PC-9 (cell line): Measurements from ENCODE around the gene PIWIL4. TPM values are rescaled to one million over a fixed set of nuclear protein-coding genes. Genes with fewer than 3 reads are reported as not detected.

Experiments
- Bru-seq: library from RNA; stranded (reverse); fragments of 400-500 nt; gene quantifications from one replicate; lab custom pipeline; 2021; lab: Mats Ljungman, UMichigan
- BruChase-seq, 2 experiments: library from RNA; stranded (reverse); fragments of 400-500 nt; gene quantifications; one replicate each; lab custom pipeline; 2021; lab: Mats Ljungman, UMichigan
- BruUV-seq: library from RNA; stranded (reverse); fragments of 400-500 nt; replicated peaks from 2 replicates; lab custom pipeline; 2021; lab: Mats Ljungman, UMichigan
- CTCF ChIA-PET: fragments of 300-600 bp; sonication (Branson Sonifier 250); formaldehyde crosslinking; loops from one replicate; lab custom pipeline; 2022; ENCODE audit warnings: antibody characterized with exemption; lab: Charles Lee
- POLR2A ChIA-PET: fragments of 300-600 bp; sonication (Branson Sonifier 250); formaldehyde crosslinking; loops from one replicate; lab custom pipeline; 2022; ENCODE audit warnings: antibody characterized with exemption; ENCODE audit not compliant: unreplicated experiment; lab: Charles Lee
- DNase-seq, 2 experiments: peaks; one replicate each; pipeline versions ENCODE4 v3.0.0 to v3.0.0-alpha.2; 2015 to 2022; ENCODE audit warnings: mixed read lengths in 1 of 2
- H2AFZ ChIP-seq: fragments of 200-600 bp; sonication (generic); 2 replicates; pipeline ENCODE4 v1.8.1; 2017; ENCODE audit warnings: antibody characterized with exemption
- H3F3A ChIP-seq: fragments of 200-600 bp; sonication (generic); 2 replicates; pipeline ENCODE4 v1.8.1; 2017; ENCODE audit warnings: antibody characterized with exemption, mild to moderate bottlenecking, low read depth; ENCODE audit not compliant: insufficient read depth
- H3K27ac ChIP-seq: fragments of 200-600 bp; sonication (generic); 2 replicates; pipeline ENCODE4 v1.6.1; 2016; ENCODE audit warnings: mixed run types
- H3K27me3 ChIP-seq: fragments of 200-600 bp; sonication (generic); 2 replicates; pipeline ENCODE4 v1.6.1; 2016; ENCODE audit warnings: low read depth, mixed run types; ENCODE audit not compliant: insufficient read depth
- H3K36me3 ChIP-seq: fragments of 200-600 bp; sonication (generic); 2 replicates; pipeline ENCODE4 v1.6.1; 2016; ENCODE audit warnings: low read depth, mixed run types
- H3K4me1 ChIP-seq: fragments of 200-600 bp; sonication (generic); replicated peaks from 2 replicates; pipeline ENCODE4 v1.6.1; 2016; ENCODE audit warnings: mixed run types; ENCODE audit not compliant: insufficient read depth
- H3K4me2 ChIP-seq: fragments of 200-600 bp; sonication (generic); 2 replicates; pipeline ENCODE4 v1.6.1; 2017; ENCODE audit warnings: mixed run types
- H3K4me3 ChIP-seq: fragments of 200-600 bp; sonication (generic); 2 replicates; pipeline ENCODE4 v1.6.1; 2016; ENCODE audit warnings: mixed run types
- H3K79me2 ChIP-seq: fragments of 200-600 bp; sonication (generic); 2 replicates; pipeline ENCODE4 v1.6.1; 2017; ENCODE audit warnings: low read depth, mixed run types
- H3K9me2 ChIP-seq: fragments of 200-600 bp; sonication (generic); 2 replicates; pipeline ENCODE4 v1.8.1; 2017; ENCODE audit warnings: mild to moderate bottlenecking; ENCODE audit not compliant: insufficient read depth
- H3K9me3 ChIP-seq: fragments of 200-600 bp; sonication (generic); 2 replicates; pipeline ENCODE4 v1.8.1; 2016; ENCODE audit warnings: low read depth; ENCODE audit not compliant: insufficient read depth
- H4K20me1 ChIP-seq: fragments of 200-600 bp; sonication (generic); 2 replicates; pipeline ENCODE4 v1.8.1; 2017; ENCODE audit not compliant: insufficient read depth
- EZH2 ChIP-seq: fragments of 200-600 bp; sonication (generic); IDR thresholded peaks from 2 replicates; pipeline ENCODE4 v1.8.0; 2017; ENCODE audit warnings: antibody characterized with exemption, low read depth
- intact Hi-C: fragments of 100-400 bp; cut with micrococcal nuclease; formaldehyde crosslinking; loops from one replicate; pipeline ENCODE4 v1.10.0; 2022; ENCODE audit not compliant: unreplicated experiment
- long read RNA-seq: library from polyadenylated mRNA; stranded (forward); transcript quantifications from one replicate; pipeline ENCODE4 v2.0.0, GENCODE V29; 2022
- total RNA-seq: library from RNA; stranded (reverse); gene quantifications from 2 replicates; pipeline ENCODE4 v1.2.3, GENCODE V29; 2021
- TF ChIP-seq, protein P1 (sequence below): fragments of 200-600 bp; sonication (generic); conservative IDR thresholded peaks from 2 replicates; pipeline ENCODE4 v1.6.1; 2017; ENCODE audit warnings: mixed run types, antibody characterized with exemption, mild to moderate bottlenecking, moderate library complexity

The PIWIL4 gene
- total RNA-seq (0.26 and 0.33 TPM in 2 replicates), Bru-seq, nascent RNA (percentile 29 among the genes with signal in this experiment), BruChase-seq, experiment 1, labeled RNA remaining after a 2-hour chase (percentile 44 among the genes with signal in this experiment), BruChase-seq, experiment 2, labeled RNA remaining after a 6-hour chase (percentile 30 among the genes with signal in this experiment)
- long read RNA-seq, result 0 reads

DNA sequence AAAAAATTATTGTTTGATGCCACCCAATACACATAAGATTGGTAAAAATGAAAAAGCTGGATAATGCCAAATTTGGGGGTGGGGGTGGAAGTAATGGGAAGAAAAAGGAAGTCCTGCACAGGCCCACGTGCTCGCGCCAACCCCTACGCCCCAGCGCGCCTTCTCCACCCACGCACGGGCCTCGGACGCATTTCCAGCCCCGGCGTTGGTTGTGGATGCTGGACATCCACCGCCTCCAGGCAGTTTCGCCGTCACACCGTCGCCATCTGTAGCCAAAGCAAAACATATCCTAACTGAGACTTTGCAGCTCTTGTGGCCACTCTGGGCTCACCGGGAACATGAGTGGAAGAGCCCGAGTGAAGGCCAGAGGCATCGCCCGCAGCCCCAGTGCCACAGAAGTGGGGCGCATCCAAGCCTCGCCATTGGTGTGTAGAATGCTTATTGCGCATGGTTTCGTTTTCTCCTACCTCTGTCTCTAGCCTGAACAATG, at the start of gene PIWIL4:
TSS of gene PIWIL4 (plus strand) at position 188 of the 490 bp plus-strand sequence. CDS start at position 339, 151 bp downstream.
- H3K4me3 ChIP-seq, result no peak within 1 kb of the TSS
- no peaks in the 10 kb centered on the region for H3F3A ChIP-seq
- intact Hi-C loops, result no loop called here
- H3K27ac ChIP-seq, result no peak within 1 kb of the TSS
- CTCF ChIA-PET, result no interaction called here
- no peaks in the 10 kb centered on the region for H3K36me3 ChIP-seq
- H2AFZ ChIP-seq, result no peak within 1 kb of the TSS
- no peaks in the 10 kb centered on the region for H4K20me1 ChIP-seq
- 0 out of 2 replicates have a peak, but pooled peaks cover 6% of the 10 kb centered on the region for H3K4me1 ChIP-seq
- H3K9me3 ChIP-seq, result no peaks in the 10 kb centered on the region
- no TSS peak for BruUV-seq
- TF ChIP-seq EZH2, result no peak
- TF ChIP-seq, protein P1, sequence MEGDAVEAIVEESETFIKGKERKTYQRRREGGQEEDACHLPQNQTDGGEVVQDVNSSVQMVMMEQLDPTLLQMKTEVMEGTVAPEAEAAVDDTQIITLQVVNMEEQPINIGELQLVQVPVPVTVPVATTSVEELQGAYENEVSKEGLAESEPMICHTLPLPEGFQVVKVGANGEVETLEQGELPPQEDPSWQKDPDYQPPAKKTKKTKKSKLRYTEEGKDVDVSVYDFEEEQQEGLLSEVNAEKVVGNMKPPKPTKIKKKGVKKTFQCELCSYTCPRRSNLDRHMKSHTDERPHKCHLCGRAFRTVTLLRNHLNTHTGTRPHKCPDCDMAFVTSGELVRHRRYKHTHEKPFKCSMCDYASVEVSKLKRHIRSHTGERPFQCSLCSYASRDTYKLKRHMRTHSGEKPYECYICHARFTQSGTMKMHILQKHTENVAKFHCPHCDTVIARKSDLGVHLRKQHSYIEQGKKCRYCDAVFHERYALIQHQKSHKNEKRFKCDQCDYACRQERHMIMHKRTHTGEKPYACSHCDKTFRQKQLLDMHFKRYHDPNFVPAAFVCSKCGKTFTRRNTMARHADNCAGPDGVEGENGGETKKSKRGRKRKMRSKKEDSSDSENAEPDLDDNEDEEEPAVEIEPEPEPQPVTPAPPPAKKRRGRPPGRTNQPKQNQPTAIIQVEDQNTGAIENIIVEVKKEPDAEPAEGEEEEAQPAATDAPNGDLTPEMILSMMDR, result no peak
- H3K9me2 ChIP-seq, result no peaks in the 10 kb centered on the region
- POLR2A ChIA-PET, result no interaction called here
- H3K27me3 ChIP-seq, result no peaks in the 10 kb centered on the region
- DNase-seq, result no peak
- no peak within 1 kb of the TSS for H3K4me2 ChIP-seq
- H3K79me2 ChIP-seq, result no peaks in the 10 kb centered on the region

DNA sequence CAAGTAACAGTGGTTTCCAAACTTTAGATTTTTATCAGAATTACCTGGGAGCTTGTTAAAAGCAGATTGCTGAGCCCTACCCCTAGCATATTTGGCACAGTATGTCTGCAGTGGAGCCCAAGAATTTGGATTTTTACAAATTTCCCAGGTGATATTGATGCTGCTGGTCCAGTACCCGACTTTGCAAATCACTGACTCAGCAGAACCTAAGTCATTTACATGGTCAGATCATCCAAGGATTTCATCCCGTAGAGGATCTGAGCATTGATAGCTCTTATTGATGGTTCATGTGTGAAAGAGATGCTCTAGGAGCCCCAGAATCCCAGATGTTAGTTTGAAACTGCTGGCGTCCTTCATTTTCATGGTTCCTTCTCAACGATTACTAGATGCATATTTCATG, 48.9 kb upstream of the PIWIL4 start:
- DNase-seq, result no peak
- no peak overlapping the region for H2AFZ ChIP-seq
- H3K4me2 ChIP-seq, result no peak overlapping the region
- CTCF ChIA-PET, result interaction anchor here (0.6 kb wide), 1 partner anchor 623 kb away, joined by 3 read pairs; no protein-coding TSS in a partner anchor
- H3K27ac ChIP-seq, result no peak overlapping the region
- TF ChIP-seq EZH2, result no peak
- TF ChIP-seq, protein P1, result no peak
- no peaks in the 10 kb centered on the region for H3K9me2 ChIP-seq
- peaks cover 3% of the 10 kb centered on the region for H3K4me1 ChIP-seq
- no peak overlapping the region for H3K4me3 ChIP-seq
- POLR2A ChIA-PET, result no interaction called here
- intact Hi-C loops, result loop anchor here (2.0 to 10.0 kb wide), 2 partner anchors 85 to 367 kb away; no protein-coding TSS in a partner anchor
- no peaks in the 10 kb centered on the region for H3K36me3 ChIP-seq
- no TSS peak for BruUV-seq
- no peaks in the 10 kb centered on the region for H3K79me2 ChIP-seq
- no peaks in the 10 kb centered on the region for H3K9me3 ChIP-seq
- no peaks in the 10 kb centered on the region; the same call in 1 of the 2 replicates for H3F3A ChIP-seq
- no peaks in the 10 kb centered on the region for H3K27me3 ChIP-seq
- H4K20me1 ChIP-seq, result no peaks in the 10 kb centered on the region

DNA sequence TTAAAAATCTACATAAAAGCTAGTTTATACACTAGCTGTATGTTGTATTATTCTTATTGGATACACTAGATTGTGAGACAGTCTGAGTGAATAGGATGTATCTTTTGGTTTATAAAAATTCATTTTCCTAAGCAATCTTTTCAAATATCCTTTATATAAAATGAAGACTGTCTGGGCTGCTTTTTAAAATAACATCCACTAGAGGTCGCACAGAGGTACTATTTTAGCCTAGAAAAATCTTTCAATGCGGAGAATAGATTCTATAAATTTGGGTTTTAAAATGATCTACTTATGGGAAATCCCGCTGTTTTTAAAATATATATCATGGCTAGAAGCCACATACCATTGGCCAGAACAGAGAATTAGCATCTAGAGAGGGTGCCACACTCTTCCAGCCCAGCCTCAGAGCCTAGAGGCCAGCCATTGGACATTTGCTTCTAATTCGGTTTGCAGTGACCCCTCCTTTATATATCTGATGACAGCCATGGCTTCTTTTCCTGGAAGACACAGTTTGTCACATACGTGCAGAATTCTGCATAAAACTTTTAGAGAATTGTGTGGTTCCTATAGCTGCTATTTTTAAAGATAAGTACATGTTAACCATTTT, 47.6 kb upstream of the PIWIL4 start:
- no peaks in the 10 kb centered on the region for H3K4me1 ChIP-seq
- H3K9me3 ChIP-seq, result no peaks in the 10 kb centered on the region
- no peaks in the 10 kb centered on the region for H3K79me2 ChIP-seq
- H3K27me3 ChIP-seq, result no peaks in the 10 kb centered on the region
- intact Hi-C loops, result loop anchor here (2.0 to 10.0 kb wide), 3 partner anchors 83 to 1905 kb away; no protein-coding TSS in a partner anchor
- no peaks in the 10 kb centered on the region for H4K20me1 ChIP-seq
- H3K4me3 ChIP-seq, result no peak overlapping the region
- H2AFZ ChIP-seq, result no peak overlapping the region
- H3F3A ChIP-seq, result no peaks in the 10 kb centered on the region
- H3K27ac ChIP-seq, result no peak overlapping the region
- peak in 1 of 2 experiments; percentile 46 for DNase-seq
- CTCF ChIA-PET, result interaction anchor here (1.3 kb wide), 1 partner anchor 83 kb away, joined by 4 read pairs; no protein-coding TSS in a partner anchor
- POLR2A ChIA-PET, result no interaction called here
- no peaks in the 10 kb centered on the region for H3K36me3 ChIP-seq
- H3K4me2 ChIP-seq, result no peak overlapping the region
- no peaks in the 10 kb centered on the region for H3K9me2 ChIP-seq
- no TSS peak for BruUV-seq
- TF ChIP-seq, protein P1, result peak; percentile 91
- TF ChIP-seq EZH2, result no peak
